PC-3 (cell line): Measurements from ENCODE around the gene VPS26C. TPM values are rescaled to one million over a fixed set of nuclear protein-coding genes. Genes with fewer than 3 reads are reported as not detected.

Source experiments
- ATAC-seq: fragments of 200-7000 bp; cut with Tn5 transposase; 2 replicates; pipeline ENCODE4 v1.9.1; 2020; ENCODE audit warnings: mild to moderate bottlenecking, moderate library complexity
- BruUV-seq: library from RNA; stranded (reverse); fragments of 400-500 nt; replicated peaks from 2 replicates; lab custom pipeline; 2021; lab: Mats Ljungman, UMichigan
- CTCF ChIA-PET: fragments of 300-600 bp; sonication (Branson Sonifier 250); formaldehyde crosslinking; loops from one replicate; lab custom pipeline; 2022; ENCODE audit warnings: antibody characterized with exemption; lab: Charles Lee
- POLR2A ChIA-PET: fragments of 300-600 bp; sonication (Branson Sonifier 250); formaldehyde crosslinking; loops from one replicate; lab custom pipeline; 2022; ENCODE audit warnings: antibody characterized with exemption; ENCODE audit not compliant: unreplicated experiment; lab: Charles Lee
- DNase-seq: peaks from one replicate; pipeline ENCODE4 v3.0.0-alpha.2; 2015
- H2AFZ ChIP-seq: fragments of 300-600 bp; sonication (generic); 2 replicates; pipeline ENCODE4 v1.6.0; 2016; ENCODE audit warnings: antibody characterized with exemption, low read length
- H3F3A ChIP-seq: fragments of 300-600 bp; sonication (generic); one replicate; pipeline ENCODE4 v1.6.0; 2017; ENCODE audit warnings: antibody characterized with exemption, low read length, control low read depth, mild to moderate bottlenecking; ENCODE audit not compliant: unreplicated experiment
- H3K27ac ChIP-seq: fragments of 300-600 bp; sonication (generic); 2 replicates; pipeline ENCODE4 v1.5.1; 2016; ENCODE audit warnings: mild to moderate bottlenecking, low read length
- H3K27me3 ChIP-seq: fragments of 300-600 bp; sonication (generic); 2 replicates; pipeline ENCODE4 v1.6.1; 2016; ENCODE audit warnings: low read length, mixed read lengths
- H3K36me3 ChIP-seq: fragments of 300-600 bp; sonication (generic); 2 replicates; pipeline ENCODE4 v1.6.1; 2016; ENCODE audit warnings: low read depth, mixed run types, low read length, mixed read lengths
- H3K4me1 ChIP-seq: fragments of 300-600 bp; sonication (generic); 2 replicates; pipeline ENCODE4 v1.5.1; 2016; ENCODE audit warnings: low read length; ENCODE audit not compliant: insufficient read depth
- H3K4me2 ChIP-seq: fragments of 300-600 bp; sonication (generic); 2 replicates; pipeline ENCODE4 v1.6.0; 2016; ENCODE audit warnings: low read length
- H3K4me3 ChIP-seq: fragments of 300-600 bp; sonication (generic); 2 replicates; pipeline ENCODE4 v1.5.1; 2016; ENCODE audit warnings: mild to moderate bottlenecking, low read length, mixed read lengths
- H3K79me2 ChIP-seq: fragments of 300-600 bp; sonication (generic); 2 replicates; pipeline ENCODE4 v1.6.1; 2017; ENCODE audit warnings: low read length, mixed read lengths
- H3K9ac ChIP-seq: fragments of 300-600 bp; sonication (generic); 2 replicates; pipeline ENCODE4 v1.6.0; 2016; ENCODE audit warnings: mild to moderate bottlenecking, low read length
- H3K9me2 ChIP-seq: fragments of 300-600 bp; sonication (generic); replicated peaks from 2 replicates; pipeline ENCODE4 v1.6.1; 2016; ENCODE audit warnings: mixed run types, low read length, mixed read lengths
- H3K9me3 ChIP-seq: fragments of 300-600 bp; sonication (generic); 2 replicates; pipeline ENCODE4 v1.6.1; 2016; ENCODE audit warnings: low read length, mixed read lengths
- H4K20me1 ChIP-seq: fragments of 300-600 bp; sonication (generic); 2 replicates; pipeline ENCODE4 v1.6.1; 2016; ENCODE audit warnings: low read length, mixed read lengths
- CTCF ChIP-seq: fragments of 300-600 bp; sonication (generic); conservative IDR thresholded peaks from 2 replicates; pipeline ENCODE4 v1.5.1; 2017; ENCODE audit warnings: antibody characterized with exemption, low read depth, mild to moderate bottlenecking, low read length
- EZH2 ChIP-seq: fragments of 300-600 bp; sonication (generic); IDR thresholded peaks from one replicate; pipeline ENCODE4 v1.6.1; 2017; ENCODE audit warnings: antibody characterized with exemption, mild to moderate bottlenecking, low read length; ENCODE audit not compliant: unreplicated experiment
- EZH2phosphoT487 ChIP-seq: fragments of 300-600 bp; sonication (generic); IDR thresholded peaks from 2 replicates; pipeline ENCODE4 v1.6.1; 2018; ENCODE audit warnings: mild to moderate bottlenecking, antibody characterized with exemption, low read length, borderline replicate concordance
- intact Hi-C: fragments of 100-400 bp; cut with micrococcal nuclease; formaldehyde crosslinking; loops from 2 replicates; pipeline ENCODE4 v1.9.0; 2023
- total RNA-seq: library from RNA; depleted of rRNA; stranded (reverse); fragments of >200 nt; gene quantifications from 2 replicates; pipeline ENCODE4 v1.2.3, GENCODE V29; 2014

Gene VPS26C
- total RNA-seq, 1 experiment from 2014 or later = 63.3 TPM

DNA sequence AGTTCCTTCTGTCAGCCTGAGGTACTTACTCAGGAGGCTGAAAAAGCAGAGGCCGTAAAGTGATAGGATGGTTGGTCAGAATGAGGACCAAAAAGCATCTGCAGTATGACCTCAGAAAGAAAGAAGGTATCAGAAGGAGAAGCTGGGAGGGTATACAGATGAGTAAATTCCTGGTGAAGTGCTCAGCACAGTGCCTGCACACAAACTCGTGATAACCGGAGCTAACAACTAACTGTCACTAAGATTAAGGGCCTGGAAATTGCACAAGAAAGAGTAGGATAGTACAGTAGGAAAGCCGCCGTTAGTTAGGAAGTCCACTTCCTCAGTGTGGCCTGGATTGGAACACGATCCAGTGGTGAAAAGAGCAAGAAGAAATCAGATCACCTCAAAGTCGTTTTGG is 62.6 kb downstream of the VPS26C start:
- no peak overlapping the region for H3K4me3 ChIP-seq
- H3K4me1 ChIP-seq = peaks cover 15% of the 10 kb centered on the region
- peaks cover 30% of the 10 kb centered on the region for H3K36me3 ChIP-seq
- H3K9me2 ChIP-seq = no peaks in the 10 kb centered on the region
- POLR2A ChIA-PET = no interaction called here
- H3K9me3 ChIP-seq = no peaks in the 10 kb centered on the region
- no peak overlapping the region for H3K4me2 ChIP-seq
- H4K20me1 ChIP-seq = no peaks in the 10 kb centered on the region
- CTCF ChIA-PET = no interaction called here
- no peak for TF ChIP-seq EZH2phosphoT487
- no peak for TF ChIP-seq EZH2
- TF ChIP-seq CTCF = no peak
- no peaks in the 10 kb centered on the region for H3K27me3 ChIP-seq
- H2AFZ ChIP-seq = no peak overlapping the region
- H3F3A ChIP-seq = no peaks in the 10 kb centered on the region
- no peaks in the 10 kb centered on the region for H3K79me2 ChIP-seq
- H3K9ac ChIP-seq = no peak overlapping the region
- H3K27ac ChIP-seq = no peak overlapping the region
- intact Hi-C loops = no loop called here
- DNase-seq = no peak
- BruUV-seq = no TSS peak
- ATAC-seq = no peak

DNA sequence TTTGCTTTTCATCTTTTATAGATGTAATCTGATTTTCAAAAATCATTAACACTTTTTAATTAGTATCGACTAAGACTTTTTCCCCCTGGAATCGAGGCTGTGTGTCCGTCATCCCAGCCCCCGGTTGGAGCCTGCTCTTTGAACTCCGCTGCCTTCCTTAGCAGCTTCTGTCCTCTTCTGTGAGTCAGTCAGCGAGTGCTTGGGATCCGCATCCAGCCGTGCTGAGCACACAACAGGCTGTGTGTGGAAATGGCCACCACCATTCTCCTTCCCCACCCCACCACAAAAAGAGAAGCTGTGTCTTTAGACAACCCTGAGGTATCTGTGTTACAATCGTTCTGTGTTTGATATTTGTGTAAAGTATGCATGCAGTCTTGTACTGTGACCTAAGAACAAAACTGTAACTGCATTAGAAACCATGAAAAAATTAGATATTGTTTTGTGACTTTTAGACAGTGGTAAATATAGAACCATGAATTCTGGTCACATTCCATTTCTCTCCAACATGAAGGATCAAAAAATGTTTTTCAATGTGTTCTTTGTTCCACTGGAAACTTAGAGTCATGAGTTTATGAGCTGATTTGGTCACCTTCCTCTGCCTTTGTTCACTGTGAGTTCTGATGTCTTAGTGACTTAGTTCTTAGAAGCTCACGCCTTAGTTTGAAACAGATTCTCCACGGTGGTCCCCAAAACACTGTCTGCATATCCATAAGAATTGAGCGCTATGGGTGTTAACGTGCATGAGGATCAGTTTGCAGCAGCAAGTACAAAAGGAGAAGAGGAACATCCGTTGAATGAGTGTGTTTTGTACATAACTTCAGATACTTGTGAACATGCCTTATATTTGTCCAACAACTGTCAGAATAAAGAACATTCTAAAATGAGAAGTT is 64.7 kb downstream of the VPS26C start:
- DNase-seq = no peak
- Histone ChIP-seq H3F3A (no peaks in the 10 kb centered on the region), H2AFZ (no peak overlapping the region), H3K4me2 (no peak overlapping the region), H3K9ac (no peak overlapping the region), H3K4me3 (no peak overlapping the region), H4K20me1 (no peaks in the 10 kb centered on the region), H3K79me2 (no peaks in the 10 kb centered on the region), H3K9me2 (no peaks in the 10 kb centered on the region), H3K4me1 (peaks cover 30% of the 10 kb centered on the region), H3K27me3 (no peaks in the 10 kb centered on the region), H3K27ac (no peak overlapping the region), H3K36me3 (peaks cover 39% of the 10 kb centered on the region), H3K9me3 (no peaks in the 10 kb centered on the region)
- intact Hi-C loops = no loop called here
- POLR2A ChIA-PET = no interaction called here
- no peak for ATAC-seq
- no peak for TF ChIP-seq CTCF
- no peak for TF ChIP-seq EZH2
- TF ChIP-seq EZH2phosphoT487 = no peak
- TSS peak; percentile 30 for BruUV-seq
- CTCF ChIA-PET = no interaction called here
